GM21381 (cell line): Measurements from ENCODE around the gene FAM72B.
A peak's percentile ranks its signal among the peaks of the same experiment; 100 is the strongest.
"Not testable (repeated sequence)": the region's sequence is repeated elsewhere in the genome, so short reads cannot be mapped to it uniquely, and the experiment has no call there.

Experiments
- ATAC-seq: cut with Tn5 transposase; IDR thresholded peaks from one replicate; pipeline ENCODE4 v1.9.1; 2021; ENCODE audit warnings: mild to moderate bottlenecking, moderate library complexity; ENCODE audit not compliant: unreplicated experiment

FAM72B gene

GRCh38 chr1:121184290-121185127 is at the start of gene FAM72B, which contains the start of gene SRGAP2C:
Gene FAM72B (minus strand): TSS chr1:121184340. CDS start chr1:121183489, 851 bp downstream.
Gene SRGAP2C (plus strand): TSS chr1:121184975. CDS start chr1:121187447, 2,472 bp downstream.
- peak; percentile 77 for ATAC-seq

- not testable (repeated sequence) for ATAC-seq
Observed at GRCh38 chr1:121232445-121233125, 48.4 kb upstream of the FAM72B start.

- not testable (repeated sequence) for ATAC-seq
Observed at GRCh38 chr1:121230636-121231035, 46.5 kb upstream of the FAM72B start.

- not testable (repeated sequence) for ATAC-seq
Observed at GRCh38 chr1:121227544-121228330, 43.6 kb upstream of the FAM72B start.

GRCh38 chr1:121226925-121227324 is 42.8 kb upstream of the FAM72B start:
- not testable (repeated sequence) for ATAC-seq

- not testable (repeated sequence) for ATAC-seq
Observed at GRCh38 chr1:121226295-121226904, 42.3 kb upstream of the FAM72B start.

- peak; percentile 97 for ATAC-seq
Observed at GRCh38 chr1:121224714-121225113, 40.6 kb upstream of the FAM72B start.

GRCh38 chr1:121221770-121222169 is 37.6 kb upstream of the FAM72B start:
- ATAC-seq = peak; percentile 59

GRCh38 chr1:121216676-121217075 is 32.5 kb upstream of the FAM72B start:
- not testable (repeated sequence) for ATAC-seq

- ATAC-seq = not testable (repeated sequence)
Observed at GRCh38 chr1:121215699-121216417, 31.7 kb upstream of the FAM72B start.

GRCh38 chr1:121214544-121215156 is 30.5 kb upstream of the FAM72B start:
- not testable (repeated sequence) for ATAC-seq

GRCh38 chr1:121213491-121213890 is 29.4 kb upstream of the FAM72B start:
- ATAC-seq = not testable (repeated sequence)

GRCh38 chr1:121210778-121211177 is 26.6 kb upstream of the FAM72B start:
- ATAC-seq = not testable (repeated sequence)

GRCh38 chr1:121208375-121208774 is 24.2 kb upstream of the FAM72B start:
- not testable (repeated sequence) for ATAC-seq

- ATAC-seq = not testable (repeated sequence)
Observed at GRCh38 chr1:121207328-121207727, 23.2 kb upstream of the FAM72B start.

- not testable (repeated sequence) for ATAC-seq
Observed at GRCh38 chr1:121205786-121206711, 21.9 kb upstream of the FAM72B start.

- not testable (repeated sequence) for ATAC-seq
Observed at GRCh38 chr1:121202986-121203385, 18.8 kb upstream of the FAM72B start.
